Hematopoietic multipotent progenitor cell treated with erythropoietin and hydrocortisone succinate and interleukin-3 and kit ligand, for 15 days (in vitro differentiated cells): ENCODE results near the gene PLD1.

Experiments
- DNase-seq: peaks from one replicate; pipeline ENCODE4 v3.0.0-alpha.2; 2015; ENCODE audit warnings: low spot score

Gene PLD1

DNA sequence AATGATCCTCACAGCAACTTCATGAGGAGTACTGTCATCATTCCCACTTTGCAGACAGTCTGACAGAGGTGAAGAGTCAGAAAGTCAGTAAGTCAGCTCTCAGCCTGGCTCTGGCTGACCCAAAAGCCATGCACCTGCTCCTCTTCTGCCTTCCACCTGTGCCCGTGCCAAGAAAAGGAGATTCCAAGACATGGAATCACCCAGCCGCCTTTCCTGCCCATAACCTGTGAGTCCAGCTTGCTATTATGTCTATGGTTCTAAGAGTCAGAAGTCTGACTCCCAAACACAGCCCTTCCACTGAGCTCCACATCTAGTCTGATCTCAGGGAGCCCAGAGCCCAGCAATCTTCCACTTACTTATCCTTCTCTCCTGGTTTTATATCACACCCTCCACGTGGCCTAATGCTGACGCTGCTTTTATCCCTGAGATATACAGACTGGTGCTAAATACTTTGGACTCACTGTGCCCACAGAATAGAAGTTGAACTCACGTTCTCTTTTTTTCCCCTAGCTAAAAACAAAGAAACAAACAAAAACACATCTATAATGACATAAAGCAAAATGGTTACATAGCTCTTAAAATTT, 66.0 kb downstream of the PLD1 start:
- DNase-seq: no peak

GRCh38 chr3:171743327-171744157, 66.7 kb downstream of the PLD1 start:
- DNase-seq: no peak

- no peak for DNase-seq
These were observed 68.9 kb downstream of the PLD1 start for GRCh38 chr3:171741377-171741776.

GRCh38 chr3:171736556-171736955, 73.7 kb downstream of the PLD1 start:
- no peak for DNase-seq

DNA sequence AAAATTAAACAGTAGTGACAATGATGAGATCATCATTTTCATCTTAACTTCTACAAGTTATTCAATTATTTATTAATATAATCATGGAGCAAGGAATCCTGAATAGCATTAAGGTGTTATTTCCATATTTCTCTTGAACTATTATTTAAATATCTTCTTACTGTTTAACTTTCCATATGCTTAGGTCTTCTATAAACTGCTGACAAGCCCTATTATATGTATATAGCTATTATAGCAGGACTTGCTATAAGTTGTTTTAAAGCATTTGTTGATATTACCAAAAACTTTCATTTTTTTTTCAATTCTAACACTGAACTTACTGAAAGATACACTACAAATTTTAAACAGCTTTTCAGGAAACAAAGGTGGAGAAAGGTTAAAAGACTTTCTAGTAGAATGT, 76.7 kb downstream of the PLD1 start:
- no peak for DNase-seq

- DNase-seq: no peak
These were observed 77.5 kb downstream of the PLD1 start for GRCh38 chr3:171732756-171733155.

DNA sequence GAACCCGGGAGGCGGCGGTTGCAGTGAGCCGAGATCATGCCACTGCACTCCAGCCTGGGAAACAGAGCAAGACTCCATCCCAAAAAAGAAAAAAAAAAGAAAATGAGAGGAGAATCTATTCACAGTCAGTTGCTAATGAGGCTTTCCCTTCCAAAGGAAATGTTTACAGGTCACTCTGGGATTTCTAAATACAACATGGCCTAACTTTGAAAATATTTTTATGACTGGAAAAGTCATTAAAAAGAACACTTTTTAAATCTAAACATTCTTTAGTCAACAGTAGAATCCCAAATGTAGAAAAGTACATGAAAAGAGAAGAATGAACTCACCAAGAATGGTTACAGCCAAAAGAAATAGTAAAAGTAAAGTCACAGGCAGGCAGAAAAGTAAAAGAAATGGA, 78.6 kb downstream of the PLD1 start:
- no peak for DNase-seq

GRCh38 chr3:171729452-171730334, 80.6 kb downstream of the PLD1 start:
- no peak for DNase-seq

DNA sequence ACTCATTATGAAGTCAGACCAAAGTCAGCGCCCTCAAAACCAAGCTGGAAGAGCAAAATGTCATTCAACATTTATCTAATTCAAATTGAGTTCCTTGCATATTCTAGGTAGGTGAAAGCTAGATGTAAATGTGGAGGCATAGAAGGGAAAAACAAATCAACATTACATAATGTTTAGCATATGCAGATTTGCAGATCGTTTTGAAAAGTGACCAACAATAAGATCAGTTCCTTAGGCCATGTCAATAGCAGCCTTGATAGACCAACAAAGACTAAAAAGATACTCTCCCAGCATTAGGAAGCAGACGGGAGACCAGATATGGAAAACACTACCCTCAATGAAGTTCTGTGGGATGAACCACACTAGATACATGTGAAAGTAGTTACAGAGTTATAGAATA, 83.0 kb downstream of the PLD1 start:
- DNase-seq: no peak

- DNase-seq: peak; percentile 3
These were observed 91.6 kb downstream of the PLD1 start for GRCh38 chr3:171718493-171719185.

GRCh38 chr3:171715155-171715554, 95.1 kb downstream of the PLD1 start:
- DNase-seq: no peak

DNA sequence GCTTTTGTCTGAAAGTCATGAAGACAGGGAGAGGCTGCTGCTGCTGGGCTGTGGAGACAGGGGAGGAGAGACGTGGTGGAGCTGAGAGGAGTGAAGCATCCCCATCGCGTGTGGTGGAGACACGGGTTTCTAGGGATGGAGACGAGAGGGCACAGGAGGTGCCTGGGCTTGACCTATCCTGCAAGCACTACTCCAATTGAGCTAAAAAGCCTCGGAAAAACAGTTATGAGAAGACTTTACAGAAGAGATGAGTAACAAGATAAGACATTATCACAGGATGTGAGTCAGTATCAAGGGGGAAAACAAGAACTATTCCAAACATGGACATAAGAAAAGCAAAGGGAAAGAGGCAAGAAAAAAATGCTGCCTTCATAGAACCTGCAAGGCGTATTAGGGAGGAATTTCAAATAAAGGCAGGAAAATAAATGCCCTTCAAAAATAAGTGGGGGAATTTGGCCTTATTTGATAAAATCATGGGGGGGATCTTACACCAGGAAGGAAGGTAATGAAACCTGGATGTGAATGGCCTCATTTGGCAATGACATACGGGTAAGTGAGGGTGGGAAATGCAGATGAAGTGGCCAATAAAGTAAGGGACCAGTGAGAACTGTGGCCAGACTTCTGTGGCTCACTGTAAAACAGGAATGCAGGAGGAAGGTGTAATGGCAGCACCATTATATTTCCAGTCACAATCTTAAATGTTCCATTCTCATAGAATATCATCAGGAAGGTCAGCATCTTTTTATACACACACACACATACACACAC, 97.9 kb downstream of the PLD1 start:
- DNase-seq: no peak

GRCh38 chr3:171711461-171712170, 98.7 kb downstream of the PLD1 start:
- no peak for DNase-seq

GRCh38 chr3:171710359-171710758, 99.9 kb downstream of the PLD1 start:
- DNase-seq: no peak

DNA sequence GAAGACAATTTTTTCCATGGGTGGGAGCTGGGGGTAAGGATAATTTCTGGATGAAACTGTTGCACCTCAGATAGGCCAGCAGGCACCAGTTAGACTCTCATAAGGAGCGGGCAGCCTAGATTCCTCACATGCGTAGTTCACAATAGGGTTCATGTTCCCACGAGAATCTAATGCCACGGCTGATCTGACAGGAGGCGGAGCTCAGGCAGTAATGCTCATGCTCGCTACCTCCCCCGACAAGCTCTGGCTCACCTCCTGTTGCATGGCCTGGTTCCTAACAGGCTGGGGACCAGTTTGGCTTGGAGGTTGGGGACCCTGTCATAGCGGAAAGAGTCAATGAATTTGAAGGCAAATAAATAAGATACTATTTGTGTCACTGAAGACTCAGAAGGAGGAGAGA, 105.5 kb downstream of the PLD1 start:
- DNase-seq: no peak

DNA sequence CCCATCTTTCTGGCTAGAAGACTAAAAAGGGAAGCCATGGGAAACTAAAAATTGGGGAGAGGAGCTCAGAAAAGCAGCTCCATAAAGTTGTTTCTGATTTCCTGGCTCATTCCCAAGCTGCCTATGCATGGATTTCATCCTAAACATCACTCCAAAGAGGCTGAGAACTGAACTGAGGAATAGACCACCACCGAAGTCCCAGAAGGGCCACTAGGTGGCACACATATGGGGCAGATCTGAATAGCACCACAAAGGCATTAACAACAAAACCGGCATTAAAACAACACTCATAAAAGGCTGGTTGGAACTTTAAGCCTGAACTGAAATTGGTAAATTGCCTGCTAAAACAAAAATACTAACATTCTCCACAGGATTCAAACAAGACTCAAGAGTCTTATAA, 106.3 kb downstream of the PLD1 start:
- peak; percentile 28 for DNase-seq

GRCh38 chr3:171703144-171703543, 107.1 kb downstream of the PLD1 start:
- no peak for DNase-seq

DNA sequence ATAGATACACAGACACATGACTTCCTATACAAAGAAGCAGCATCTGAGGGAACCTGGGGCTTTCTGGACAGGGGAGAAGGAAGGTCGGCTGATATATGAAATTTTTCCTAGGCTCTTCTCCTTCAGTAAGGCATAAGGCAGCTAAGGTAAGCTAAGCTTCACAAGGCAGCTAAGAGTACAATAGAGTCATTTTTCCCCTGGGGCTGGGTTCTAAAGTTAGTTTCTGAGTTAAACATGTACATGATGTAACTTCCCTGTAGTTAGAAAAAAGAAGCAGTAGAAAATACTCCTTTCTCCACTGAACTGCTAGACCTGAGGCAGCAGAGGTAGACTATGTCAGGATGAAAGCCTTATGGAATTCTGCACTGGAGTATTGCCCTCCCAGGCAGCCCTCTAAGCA, 109.6 kb downstream of the PLD1 start:
- DNase-seq: no peak

DNA sequence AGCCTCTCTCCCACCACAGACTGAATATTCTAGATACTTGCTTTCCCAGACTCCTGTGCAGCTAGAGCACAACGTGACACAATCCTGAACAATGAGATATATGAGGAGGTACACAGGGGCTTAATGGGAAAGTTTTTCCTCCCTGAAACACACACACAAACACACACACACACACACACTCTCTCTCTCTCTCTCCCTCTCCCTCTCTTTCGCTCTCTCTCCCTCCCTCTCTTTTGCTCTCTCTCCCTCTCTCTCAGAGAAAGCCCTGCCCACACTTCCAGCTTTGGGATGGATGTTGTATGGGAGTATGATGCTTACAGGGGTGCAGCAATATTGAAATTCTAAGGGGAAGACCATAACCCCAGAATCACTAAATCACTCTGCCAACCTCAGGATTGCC, 110.1 kb downstream of the PLD1 start:
- no peak for DNase-seq

GRCh38 chr3:171699601-171700000, 110.7 kb downstream of the PLD1 start:
- no peak for DNase-seq

GRCh38 chr3:171696805-171697204, 113.5 kb downstream of the PLD1 start:
- DNase-seq: no peak
